A549 (cell line): Measurements from ENCODE around the gene ATG10.

ENCODE experiments used
- BHLHE40 ChIP-seq: IDR thresholded peaks from 2 replicates; pipeline ENCODE4 v1.6.1; 2012; ENCODE audit warnings: low read depth, low read length, inconsistent platforms
- CTCF ChIP-seq: fragments of >200 bp; sonication (Bioruptor Twin); formaldehyde crosslinking; IDR thresholded peaks from 3 replicates; pipeline ENCODE4 v1.5.1; 2016
- JUN ChIP-seq, 2 experiments: fragments of >200 bp; sonication (Bioruptor Twin); formaldehyde crosslinking; IDR thresholded peaks; 2 replicates in 1 of 2; 3 replicates in 1 of 2; pipeline ENCODE4 v1.6.1; 2016 to 2017
- SMC3 ChIP-seq: fragments of >200 bp; sonication (Bioruptor Twin); formaldehyde crosslinking; IDR thresholded peaks from 3 replicates; pipeline ENCODE4 v1.6.1; 2018; ENCODE audit warnings: inconsistent platforms

- TF ChIP-seq SMC3 (no peak), CTCF (no peak), JUN (IDR thresholded peaks at IDR 0.05) (no peak), BHLHE40 (no peak)
These were observed 72.2 kb downstream of the ATG10 start for GRCh38 chr5:82044010-82044409.
